Measurements from ENCODE around the gene IFNL2. TPM values are rescaled to one million over a fixed set of nuclear protein-coding genes. Genes with fewer than 3 reads are reported as not detected.
"Not testable (repeated sequence)": the region's sequence is repeated elsewhere in the genome, so short reads cannot be mapped to it uniquely, and the experiment has no call there.

IFNL2 gene
- total and polyA plus RNA-seq, 5 donors = not detected

DNA sequence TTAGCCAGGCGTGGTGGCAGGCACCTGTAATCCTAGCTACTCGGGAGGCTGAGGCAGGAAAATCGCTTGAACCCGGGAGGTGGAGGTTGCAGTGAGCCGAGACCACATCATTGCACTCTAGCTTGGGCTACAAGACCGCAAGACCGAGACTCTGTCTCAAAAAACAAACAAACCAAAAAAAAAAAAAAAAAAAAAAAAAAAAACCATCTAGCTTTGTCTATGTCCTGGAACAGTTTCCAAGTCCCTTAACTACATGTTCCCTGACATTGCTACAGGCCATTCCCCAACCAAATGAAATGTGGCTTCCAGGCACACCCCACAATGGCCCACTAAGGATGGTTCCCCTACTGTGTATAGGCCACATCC lies 41.1 kb downstream of the IFNL2 start:
- ATAC-seq; H3K9me3 ChIP-seq (ENCODE audit: control insufficient read depth, low read length); H3K27me3 ChIP-seq (ENCODE audit: control insufficient read depth, insufficient read depth); DNase-seq; H3K4me3 ChIP-seq (ENCODE audit: low read length); H3K4me1 ChIP-seq (ENCODE audit: control insufficient read depth, insufficient read depth, low read length); H3K27ac ChIP-seq (ENCODE audit: low read length); intact Hi-C loops (cut with DNase I): not testable (repeated sequence)
- WGBS = 95% methylated on average over 7 of the region's 7 CpGs

DNA sequence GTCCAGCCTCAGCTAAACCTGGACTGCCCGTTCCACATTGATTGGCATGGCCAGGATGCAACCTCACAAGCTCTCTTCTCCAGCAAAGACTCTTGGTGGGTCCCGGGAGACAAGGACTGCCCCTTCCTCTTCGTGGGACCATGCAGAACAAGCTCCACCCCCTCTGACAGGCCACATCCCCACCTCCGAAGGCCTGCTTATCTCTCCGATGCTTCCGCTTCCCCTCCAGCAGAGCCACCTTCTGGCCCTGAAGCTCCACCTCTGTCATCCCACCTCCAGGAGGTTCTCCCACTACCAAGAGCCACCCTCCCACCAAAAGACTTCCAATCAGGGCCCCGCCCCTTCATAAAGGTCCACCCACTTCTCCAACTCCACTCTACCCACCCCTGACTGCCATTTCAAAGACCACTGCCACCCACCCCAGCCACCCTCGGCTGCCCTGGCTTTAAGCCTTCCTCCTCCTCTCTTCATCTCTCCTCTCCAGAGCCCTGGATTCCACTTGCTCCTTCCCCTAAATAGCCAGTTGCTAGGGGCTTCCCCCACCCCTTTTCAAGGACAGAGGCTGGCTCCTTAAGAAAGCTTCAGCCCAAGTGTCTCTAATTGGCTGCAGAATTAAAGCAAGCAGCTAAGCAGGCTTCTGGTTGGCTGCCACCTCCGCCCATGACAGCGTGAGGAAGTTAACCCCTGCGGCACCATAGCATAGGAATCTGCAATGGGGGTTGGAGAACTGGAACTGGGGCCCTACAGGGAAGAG lies 42.5 kb downstream of the IFNL2 start:
- H3K27ac ChIP-seq (ENCODE audit: low read length) = no peak overlapping the region
- no peaks in the 10 kb centered on the region for H3K9me3 ChIP-seq (ENCODE audit: control insufficient read depth, low read length)
- 51% methylated on average over 11 of the region's 11 CpGs for WGBS
- H3K4me1 ChIP-seq (ENCODE audit: control insufficient read depth, insufficient read depth, low read length) = no peaks in the 10 kb centered on the region
- no peaks in the 10 kb centered on the region for H3K27me3 ChIP-seq (ENCODE audit: control insufficient read depth, insufficient read depth)
- intact Hi-C loops (cut with DNase I) = no loop called here
- no peak overlapping the region for H3K4me3 ChIP-seq (ENCODE audit: low read length)
- DNase-seq = no peak
- ATAC-seq = no peak

DNA sequence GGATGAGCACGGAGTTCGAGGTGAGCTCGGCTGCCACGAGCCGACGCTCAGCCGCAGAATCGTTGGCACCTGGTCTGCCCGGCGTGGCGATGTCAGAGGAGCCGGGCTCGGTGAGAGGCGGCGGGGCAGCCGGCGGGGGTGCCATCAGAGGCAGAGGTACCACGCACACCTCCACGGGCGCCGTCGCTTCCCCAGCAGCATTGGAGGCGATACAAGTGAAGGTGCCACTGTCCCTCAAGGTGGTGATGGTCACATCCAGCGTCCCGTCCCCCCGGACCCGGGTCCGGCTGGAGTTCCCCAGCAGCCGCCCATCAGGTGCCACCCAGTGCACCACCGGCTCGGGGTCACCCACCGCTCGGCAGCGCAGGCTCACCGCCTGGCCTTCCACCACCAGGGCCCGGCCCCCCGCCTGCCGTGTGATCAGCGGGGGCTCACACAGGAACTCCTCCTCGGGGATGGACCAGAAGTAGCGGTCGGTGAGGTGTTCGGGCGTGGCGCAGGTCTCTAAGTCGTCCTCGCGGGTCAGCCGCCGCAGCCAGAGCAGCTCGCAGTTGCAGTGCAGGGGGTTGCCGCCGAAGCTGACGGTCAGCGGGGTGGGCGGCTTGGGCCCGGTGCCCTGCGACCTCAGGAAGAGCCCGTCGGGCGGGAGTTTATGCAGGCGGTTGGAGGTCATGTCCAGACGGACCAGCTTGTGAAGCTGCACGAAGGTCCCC lies 46.0 kb downstream of the IFNL2 start:
- 96% methylated on average over 64 of the region's 64 CpGs for WGBS
- DNase-seq = no peak
- intact Hi-C loops (cut with DNase I) = no loop called here
- H3K27me3 ChIP-seq (ENCODE audit: control insufficient read depth, insufficient read depth) = no peaks in the 10 kb centered on the region
- no peak overlapping the region for H3K27ac ChIP-seq (ENCODE audit: low read length)
- H3K4me3 ChIP-seq (ENCODE audit: low read length) = no peak overlapping the region
- no peaks in the 10 kb centered on the region for H3K9me3 ChIP-seq (ENCODE audit: control insufficient read depth, low read length)
- H3K4me1 ChIP-seq (ENCODE audit: control insufficient read depth, insufficient read depth, low read length) = no peaks in the 10 kb centered on the region
- no peak for ATAC-seq

DNA sequence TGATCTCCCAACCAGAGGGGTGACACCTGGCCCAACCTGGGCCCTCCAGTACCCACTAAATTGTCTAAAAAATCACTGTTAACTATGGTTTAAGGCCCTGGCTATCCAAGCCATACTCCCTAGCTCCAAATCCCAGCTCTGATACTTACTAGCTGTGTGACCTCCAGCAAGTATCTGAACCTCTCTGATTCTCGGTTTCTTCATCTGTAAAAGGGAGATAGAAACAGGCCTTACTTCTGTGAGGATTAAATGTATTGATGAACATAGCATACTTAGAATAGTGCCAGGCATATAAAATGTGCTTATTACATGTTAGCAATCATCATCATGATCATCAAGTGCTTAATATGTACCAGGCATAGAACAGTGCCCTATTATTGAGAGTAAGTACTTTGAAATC lies 47.7 kb downstream of the IFNL2 start:
- intact Hi-C loops (cut with DNase I) = no loop called here
- ATAC-seq (no peak), DNase-seq (no peak)
- no peaks in the 10 kb centered on the region for H3K9me3 ChIP-seq (ENCODE audit: control insufficient read depth, low read length)
- H3K27me3 ChIP-seq (ENCODE audit: control insufficient read depth, insufficient read depth) = no peaks in the 10 kb centered on the region
- H3K4me3 ChIP-seq (ENCODE audit: low read length) = no peak overlapping the region
- H3K27ac ChIP-seq (ENCODE audit: low read length) = no peak overlapping the region
- H3K4me1 ChIP-seq (ENCODE audit: control insufficient read depth, insufficient read depth, low read length) = no peaks in the 10 kb centered on the region
- WGBS = 94% methylated on average over 1 of the region's 1 CpG

DNA sequence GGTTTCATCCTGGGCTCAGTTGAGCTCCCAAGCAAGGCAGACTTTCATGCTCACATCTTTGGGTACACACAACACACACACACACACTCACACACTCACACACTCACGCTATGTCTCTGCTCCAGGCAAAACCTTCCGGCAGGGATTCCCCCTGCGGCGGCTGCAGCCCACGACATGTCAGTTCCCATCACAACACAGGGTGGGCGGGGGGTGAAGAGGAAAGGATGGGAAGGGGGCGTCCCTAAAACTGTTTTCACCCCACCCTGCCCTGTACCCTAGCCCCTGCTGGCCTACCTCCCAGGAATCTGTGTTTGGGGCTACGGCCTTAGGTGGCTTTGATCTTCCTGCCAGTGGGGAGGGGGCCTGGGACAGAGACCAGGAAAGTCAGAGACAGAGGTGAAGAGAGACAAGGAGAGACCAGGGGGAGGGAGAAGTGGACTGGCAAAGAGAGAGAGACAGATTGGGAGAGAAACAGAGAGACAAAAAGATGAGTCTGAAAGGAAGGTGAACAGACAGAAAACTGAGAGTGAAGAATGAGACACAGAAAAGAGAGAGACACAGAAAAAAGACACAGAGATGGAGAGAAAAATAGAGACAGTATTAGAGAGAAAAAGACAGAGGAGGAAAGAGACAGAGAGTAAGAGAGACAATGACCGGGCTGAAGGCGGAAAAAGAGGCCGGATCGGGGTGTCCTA lies 48.6 kb downstream of the IFNL2 start:
- Histone ChIP-seq H3K27me3 (ENCODE audit: control insufficient read depth, insufficient read depth) (no peaks in the 10 kb centered on the region), H3K9me3 (ENCODE audit: control insufficient read depth, low read length) (no peaks in the 10 kb centered on the region), H3K4me3 (ENCODE audit: low read length) (no peak overlapping the region), H3K27ac (ENCODE audit: low read length) (no peak overlapping the region), H3K4me1 (ENCODE audit: control insufficient read depth, insufficient read depth, low read length) (no peaks in the 10 kb centered on the region)
- intact Hi-C loops (cut with DNase I) = no loop called here
- ATAC-seq = no peak
- WGBS = 93% methylated on average over 12 of the region's 12 CpGs
- no peak for DNase-seq

DNA sequence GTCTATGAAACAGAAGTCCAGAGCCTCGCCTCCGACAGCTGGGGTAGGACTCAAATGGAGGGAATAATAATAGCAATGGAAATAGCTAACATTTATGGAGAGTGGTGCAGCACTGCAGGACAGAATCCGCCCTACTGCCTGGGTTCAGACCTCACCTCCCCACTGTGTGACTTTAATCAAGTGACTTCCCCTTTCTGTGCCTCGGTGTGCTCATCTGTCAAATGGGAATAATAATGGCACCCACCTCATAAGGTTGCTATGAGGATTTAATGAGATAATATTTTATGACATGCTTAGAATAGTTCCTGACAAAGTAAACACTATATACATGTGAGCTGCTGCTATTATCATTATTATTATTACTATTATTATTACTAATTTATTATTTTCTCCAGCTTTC lies 49.3 kb downstream of the IFNL2 start:
- DNase-seq (no peak), ATAC-seq (no peak)
- Histone ChIP-seq H3K4me3 (ENCODE audit: low read length) (no peak overlapping the region), H3K4me1 (ENCODE audit: control insufficient read depth, insufficient read depth, low read length) (no peaks in the 10 kb centered on the region), H3K27me3 (ENCODE audit: control insufficient read depth, insufficient read depth) (no peaks in the 10 kb centered on the region), H3K27ac (ENCODE audit: low read length) (no peak overlapping the region), H3K9me3 (ENCODE audit: control insufficient read depth, low read length) (no peaks in the 10 kb centered on the region)
- 93% methylated on average over 4 of the region's 4 CpGs for WGBS
- intact Hi-C loops (cut with DNase I) = no loop called here

DNA sequence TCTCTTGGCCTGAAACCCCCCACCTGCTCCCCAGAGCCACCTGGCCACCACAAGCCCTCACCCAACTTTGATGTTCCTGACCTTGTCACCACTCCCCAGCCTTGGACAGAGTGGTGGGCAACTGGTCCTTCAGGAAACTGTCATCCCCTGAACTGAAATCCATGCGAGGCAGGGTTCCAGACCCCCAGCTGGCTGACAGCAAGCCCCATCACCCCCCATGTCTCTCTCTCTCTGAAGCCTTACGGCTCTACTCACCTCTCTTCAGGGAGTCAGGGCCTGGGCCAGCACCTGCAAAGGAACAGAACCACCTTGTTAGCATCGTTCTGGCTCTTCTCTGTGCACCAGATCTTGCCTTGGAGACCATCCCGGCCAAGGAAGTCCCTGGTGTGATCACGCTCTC lies 49.9 kb downstream of the IFNL2 start:
- H3K27me3 ChIP-seq (ENCODE audit: control insufficient read depth, insufficient read depth) = no peaks in the 10 kb centered on the region
- ATAC-seq (no peak), DNase-seq (no peak)
- intact Hi-C loops (cut with DNase I) = no loop called here
- no peaks in the 10 kb centered on the region for H3K9me3 ChIP-seq (ENCODE audit: control insufficient read depth, low read length)
- no peak overlapping the region for H3K27ac ChIP-seq (ENCODE audit: low read length)
- 92% methylated on average over 5 of the region's 5 CpGs for WGBS
- H3K4me1 ChIP-seq (ENCODE audit: control insufficient read depth, insufficient read depth, low read length) = no peaks in the 10 kb centered on the region
- H3K4me3 ChIP-seq (ENCODE audit: low read length) = no peak overlapping the region

DNA sequence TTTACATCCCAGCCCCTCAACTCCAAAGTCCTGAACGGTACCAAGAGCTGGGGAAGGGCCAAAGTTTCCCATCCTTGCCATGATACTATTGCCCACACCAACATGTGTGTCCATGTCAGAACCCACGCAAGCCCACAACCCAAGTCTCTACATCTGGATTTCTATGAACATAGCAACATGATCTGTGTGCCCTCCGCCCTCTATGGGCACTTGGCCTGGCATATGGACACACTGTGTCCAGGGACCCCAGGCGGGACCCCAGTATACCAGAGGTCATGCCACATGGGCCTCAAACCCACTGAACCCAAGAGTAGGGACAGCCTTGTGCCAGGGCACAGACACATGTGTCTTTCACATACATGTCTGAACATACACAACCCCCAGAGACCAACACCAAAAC lies 50.5 kb downstream of the IFNL2 start:
- intact Hi-C loops (cut with DNase I) = no loop called here
- no peaks in the 10 kb centered on the region for H3K9me3 ChIP-seq (ENCODE audit: control insufficient read depth, low read length)
- ATAC-seq (no peak), DNase-seq (peak in 1 of 3 donors; percentile 18)
- 89% methylated on average over 4 of the region's 4 CpGs for WGBS
- no peak overlapping the region for H3K27ac ChIP-seq (ENCODE audit: low read length)
- no peaks in the 10 kb centered on the region for H3K4me1 ChIP-seq (ENCODE audit: control insufficient read depth, insufficient read depth, low read length)
- no peaks in the 10 kb centered on the region for H3K27me3 ChIP-seq (ENCODE audit: control insufficient read depth, insufficient read depth)
- H3K4me3 ChIP-seq (ENCODE audit: low read length) = no peak overlapping the region

DNA sequence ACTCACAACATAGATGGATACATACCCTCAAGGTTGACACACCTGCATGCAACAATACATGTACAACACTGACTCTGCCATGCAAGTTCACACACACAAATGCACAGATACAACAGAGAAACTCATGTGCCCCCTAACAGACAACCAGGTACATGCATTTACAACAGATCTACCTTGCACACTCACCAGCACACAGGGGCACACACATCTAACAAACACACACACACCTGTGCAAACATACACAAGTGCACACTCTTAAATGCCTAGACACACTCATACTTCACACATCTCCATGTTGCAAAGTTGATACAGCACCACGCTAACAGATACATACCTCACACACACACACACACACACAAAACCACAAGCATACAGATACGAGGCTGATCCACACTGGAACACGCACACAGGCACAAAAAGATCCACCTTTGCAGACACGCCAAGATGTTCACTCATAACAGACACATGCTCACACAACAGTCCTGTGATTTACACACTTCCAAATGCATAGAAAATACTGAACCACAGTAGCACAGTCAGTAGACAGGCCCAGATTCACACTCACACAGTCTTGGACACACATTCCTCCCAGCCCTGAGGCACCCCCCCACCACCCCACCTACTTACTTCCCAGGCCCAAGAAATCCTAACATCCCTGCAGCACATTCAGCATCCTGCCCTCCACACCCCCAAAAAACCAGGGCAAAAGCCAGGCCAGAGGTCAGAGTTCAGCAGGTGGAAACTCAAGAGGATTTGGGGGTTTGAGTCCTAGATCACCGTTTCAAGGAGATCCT lies 51.1 kb downstream of the IFNL2 start:
- DNase-seq (peak in 1 of 3 donors; percentile 26), ATAC-seq (no peak)
- intact Hi-C loops (cut with DNase I) = no loop called here
- Histone ChIP-seq H3K27ac (ENCODE audit: low read length) (no peak overlapping the region), H3K4me1 (ENCODE audit: control insufficient read depth, insufficient read depth, low read length) (no peaks in the 10 kb centered on the region), H3K4me3 (ENCODE audit: low read length) (no peak overlapping the region), H3K27me3 (ENCODE audit: control insufficient read depth, insufficient read depth) (no peaks in the 10 kb centered on the region), H3K9me3 (ENCODE audit: control insufficient read depth, low read length) (no peaks in the 10 kb centered on the region)
- WGBS = 84% methylated on average over 5 of the region's 5 CpGs

Measured in right cardiac atrium (tissue), 5 donors.